Activated CD4-positive, alpha-beta T cell treated with anti-CD3 and anti-CD28 coated beads for 36 hours (primary cell): ENCODE data around the gene IBSP. TPM values are rescaled to one million over a fixed set of nuclear protein-coding genes. Genes with fewer than 3 reads are reported as not detected.
A peak's percentile ranks its signal among the peaks of the same experiment; 100 is the strongest.

ENCODE experiments used
- ATAC-seq: fragments of 200-7000 bp; cut with Tn5 transposase; one replicate; pipeline ENCODE4 v1.10.0; 2021; ENCODE audit warnings: mild to moderate bottlenecking, moderate library complexity
- CTCF ChIA-PET: fragments of 350-600 bp; sonication (Branson Sonifier 250); formaldehyde crosslinking; loops from one replicate; lab custom pipeline; 2021; ENCODE audit warnings: antibody characterized with exemption; lab: Charles Lee
- POLR2A ChIA-PET: fragments of 350-600 bp; sonication (Branson Sonifier 250); formaldehyde crosslinking; loops from one replicate; lab custom pipeline; 2021; ENCODE audit warnings: antibody characterized with exemption, inconsistent platforms; lab: Charles Lee
- DNase-seq: peaks from one replicate; pipeline ENCODE4 v3.0.0-alpha.2; 2020
- H3K27ac Mint-ChIP-seq: one replicate; pipeline ENCODE4 v1.8.0; 2021; ENCODE audit warnings: mixed read lengths
- H3K27me3 Mint-ChIP-seq: one replicate; pipeline ENCODE4 v1.8.0; 2021; ENCODE audit warnings: mixed read lengths
- H3K36me3 Mint-ChIP-seq: one replicate; pipeline ENCODE4 v1.8.0; 2021; ENCODE audit warnings: low read depth, mixed read lengths
- H3K4me1 Mint-ChIP-seq: one replicate; pipeline ENCODE4 v1.8.0; 2021; ENCODE audit warnings: mixed read lengths
- H3K4me3 Mint-ChIP-seq: one replicate; pipeline ENCODE4 v1.8.0; 2021; ENCODE audit warnings: mild to moderate bottlenecking, moderate library complexity, mixed read lengths
- H3K9me3 Mint-ChIP-seq: one replicate; pipeline ENCODE4 v1.8.0; 2021; ENCODE audit warnings: low read depth, mixed read lengths
- intact Hi-C, 2 experiments: fragments of 100-400 bp; cut with DNase I in 1 of 2; cut with micrococcal nuclease in 1 of 2; formaldehyde crosslinking; loops; one replicate each; pipeline versions ENCODE4 v1.14.2 to v1.15.1; 2022 to 2024; cut with DNase I, micrococcal nuclease
- total RNA-seq, 2 experiments: library from RNA; stranded (reverse); gene quantifications; one replicate each; pipeline ENCODE4 v1.2.3, GENCODE V29; 2021

IBSP gene
- total RNA-seq, 2 experiments from 2014 or later: not detected

DNA sequence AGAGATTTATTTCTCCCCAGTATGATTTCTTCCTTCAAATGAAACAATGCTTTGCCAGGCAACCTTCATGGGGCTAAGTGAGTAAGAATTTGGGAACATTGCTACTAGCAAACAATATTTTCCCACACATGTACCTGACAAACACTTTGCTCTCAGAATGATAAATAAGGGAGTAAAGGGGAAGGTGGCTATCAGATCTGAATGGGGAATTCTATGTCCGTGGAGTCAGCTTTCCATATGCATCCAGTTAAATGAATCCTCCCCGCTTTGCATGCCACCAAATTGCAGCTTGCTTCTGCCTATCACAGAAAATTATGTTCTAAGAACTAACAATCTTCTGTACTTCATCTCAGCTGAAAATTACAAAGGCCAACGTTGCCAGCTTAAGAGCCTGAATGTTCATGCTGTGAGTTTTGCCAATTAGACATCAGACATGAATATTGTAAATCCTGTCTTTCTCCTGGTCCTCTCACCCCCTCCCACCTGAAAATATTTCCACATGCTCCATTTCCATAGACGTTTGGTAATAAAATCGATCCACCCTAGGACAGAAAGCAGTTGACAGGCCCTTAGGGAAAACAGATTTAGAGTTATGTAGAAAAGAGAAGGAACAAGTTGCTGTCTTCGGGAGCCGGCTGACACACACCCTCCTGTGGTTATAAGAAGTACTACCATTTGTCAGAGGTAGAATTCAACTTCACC is 39.7 kb downstream of the IBSP start:
- Mint-ChIP-seq H3K4me1 (no peaks in the 10 kb centered on the region), H3K27ac (no peak overlapping the region), H3K4me3 (no peak overlapping the region), H3K9me3 (no peaks in the 10 kb centered on the region), H3K27me3 (peaks cover 10% of the 10 kb centered on the region), H3K36me3 (no peaks in the 10 kb centered on the region)
- CTCF ChIA-PET: interaction anchor here (0.7 to 4.2 kb wide), 9 partner anchors 9 to 911 kb away, joined by 3 to 38 read pairs (median 5); no protein-coding TSS in a partner anchor
- no peak for ATAC-seq
- DNase-seq: peak; percentile 32
- intact Hi-C loops: loop anchor here (1.0 to 2.0 kb wide), 2 partner anchors 160 kb away; no protein-coding TSS in a partner anchor
- POLR2A ChIA-PET: interaction anchor here (0.8 kb wide), 1 partner anchor 355 kb away, joined by 4 read pairs; no protein-coding TSS in a partner anchor

DNA sequence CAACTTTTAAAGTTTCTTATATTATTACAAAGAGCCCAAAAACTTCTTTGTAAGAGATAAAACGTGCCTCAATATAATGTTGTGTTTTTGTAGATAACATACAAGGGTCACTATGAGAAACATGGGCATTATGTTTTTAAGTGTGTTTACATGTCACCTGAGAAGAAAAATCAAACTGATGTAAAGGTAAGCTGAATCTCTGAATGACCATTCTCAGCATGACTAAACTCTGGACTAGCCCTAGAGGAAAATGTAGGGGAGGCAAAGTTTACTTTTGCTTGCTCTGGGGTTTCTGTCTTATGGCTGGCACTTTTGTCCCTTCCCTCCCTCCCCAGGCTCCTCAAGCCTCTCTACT is 40.2 kb downstream of the IBSP start:
- no peak overlapping the region for H3K27ac Mint-ChIP-seq
- DNase-seq (no peak), ATAC-seq (no peak)
- no peaks in the 10 kb centered on the region for H3K4me1 Mint-ChIP-seq
- no peak overlapping the region for H3K4me3 Mint-ChIP-seq
- POLR2A ChIA-PET: no interaction called here
- H3K9me3 Mint-ChIP-seq: no peaks in the 10 kb centered on the region
- H3K36me3 Mint-ChIP-seq: no peaks in the 10 kb centered on the region
- H3K27me3 Mint-ChIP-seq: peaks cover 10% of the 10 kb centered on the region
- intact Hi-C loops: loop anchor here (1.0 to 2.0 kb wide), 2 partner anchors 160 to 161 kb away; no protein-coding TSS in a partner anchor
- CTCF ChIA-PET: interaction anchor here (0.7 to 4.2 kb wide), 6 partner anchors 9 to 910 kb away, joined by 4 to 38 read pairs (median 6); no protein-coding TSS in a partner anchor

DNA sequence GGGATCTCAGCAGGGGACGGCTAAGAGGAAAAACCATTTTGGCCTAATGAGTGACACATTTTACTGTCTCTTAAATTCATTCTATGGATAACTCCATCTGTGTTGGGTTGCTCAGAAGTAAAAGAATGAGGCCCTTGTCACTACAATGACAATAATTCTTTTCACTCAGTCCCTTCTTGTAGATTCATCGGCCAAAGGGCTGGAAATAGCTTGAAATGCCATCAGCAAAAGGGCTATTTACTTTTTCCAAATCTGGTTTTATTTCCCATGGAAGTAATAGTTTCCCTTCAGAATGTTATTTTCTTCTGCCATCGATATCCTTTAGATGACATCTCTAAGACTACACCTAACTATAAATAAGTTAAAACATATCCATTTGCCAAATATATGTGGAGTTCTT is 40.8 kb downstream of the IBSP start:
- ChIA-PET CTCF (interaction anchor here (4.2 kb wide), 1 partner anchor 9 kb away, joined by 38 read pairs; no protein-coding TSS in a partner anchor), POLR2A (no interaction called here)
- peaks cover 10% of the 10 kb centered on the region for H3K27me3 Mint-ChIP-seq
- H3K4me1 Mint-ChIP-seq: no peaks in the 10 kb centered on the region
- no peak overlapping the region for H3K27ac Mint-ChIP-seq
- DNase-seq (no peak), ATAC-seq (no peak)
- H3K4me3 Mint-ChIP-seq: no peak overlapping the region
- H3K9me3 Mint-ChIP-seq: no peaks in the 10 kb centered on the region
- no peaks in the 10 kb centered on the region for H3K36me3 Mint-ChIP-seq
- intact Hi-C loops: loop anchor here (5.0 to 10.0 kb wide), 2 partner anchors 483 to 485 kb away; no protein-coding TSS in a partner anchor

DNA sequence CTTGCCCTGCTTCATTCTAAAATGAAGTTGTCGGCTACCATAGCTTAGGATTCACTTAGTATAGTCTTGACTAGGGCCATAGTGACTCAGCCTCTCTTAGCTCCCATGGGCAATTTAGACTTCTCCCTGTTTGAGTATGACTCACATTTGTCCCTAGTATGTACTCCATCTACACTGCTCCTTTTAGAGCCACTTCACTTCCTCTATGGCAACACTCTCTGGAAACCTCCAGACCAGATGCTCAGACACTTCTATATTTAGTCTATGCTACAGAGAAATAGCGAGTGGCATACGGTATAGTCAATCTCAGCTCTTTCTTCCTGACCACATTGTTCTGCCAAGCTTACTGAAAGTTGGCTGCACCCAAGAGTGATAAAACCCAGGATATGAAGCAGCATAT is 44.6 kb downstream of the IBSP start:
- Mint-ChIP-seq H3K4me1 (peaks cover 2% of the 10 kb centered on the region), H3K9me3 (no peaks in the 10 kb centered on the region), H3K27ac (no peak overlapping the region), H3K4me3 (no peak overlapping the region), H3K36me3 (no peaks in the 10 kb centered on the region), H3K27me3 (peaks cover 17% of the 10 kb centered on the region)
- CTCF ChIA-PET: interaction anchor here (0.7 kb wide), 1 partner anchor 164 kb away, joined by 4 read pairs; no protein-coding TSS in a partner anchor
- ATAC-seq (no peak), DNase-seq (no peak)
- intact Hi-C loops: loop anchor here (5.0 to 10.0 kb wide), 2 partner anchors 487 to 489 kb away; no protein-coding TSS in a partner anchor
- POLR2A ChIA-PET: no interaction called here

DNA sequence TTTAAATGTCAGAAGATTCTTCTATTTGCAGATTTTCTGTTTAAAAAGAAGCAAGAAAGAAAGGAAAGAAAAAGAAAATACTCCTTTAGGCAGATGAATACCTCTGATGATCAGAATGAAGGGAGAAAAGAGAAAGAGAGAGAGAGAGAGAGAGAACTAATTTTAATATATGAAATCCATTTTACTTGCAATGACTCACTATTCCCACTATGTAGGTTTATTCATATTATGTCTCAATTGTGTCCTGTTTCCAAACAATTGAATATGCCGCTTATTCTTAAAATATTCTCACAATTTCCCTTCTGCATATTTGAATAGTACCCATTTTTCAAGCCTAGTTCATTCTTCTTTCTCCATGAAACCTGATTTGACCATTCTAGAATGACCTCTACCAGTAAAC is 45.1 kb downstream of the IBSP start:
- Mint-ChIP-seq H3K9me3 (no peaks in the 10 kb centered on the region), H3K4me1 (peaks cover 6% of the 10 kb centered on the region), H3K4me3 (no peak overlapping the region), H3K27me3 (peaks cover 17% of the 10 kb centered on the region), H3K36me3 (no peaks in the 10 kb centered on the region), H3K27ac (no peak overlapping the region)
- CTCF ChIA-PET: interaction anchor here (0.7 kb wide), 1 partner anchor 164 kb away, joined by 4 read pairs; no protein-coding TSS in a partner anchor
- intact Hi-C loops: loop anchor here (5.0 to 10.0 kb wide), 2 partner anchors 487 to 490 kb away; no protein-coding TSS in a partner anchor
- no peak for DNase-seq
- POLR2A ChIA-PET: no interaction called here
- no peak for ATAC-seq

DNA sequence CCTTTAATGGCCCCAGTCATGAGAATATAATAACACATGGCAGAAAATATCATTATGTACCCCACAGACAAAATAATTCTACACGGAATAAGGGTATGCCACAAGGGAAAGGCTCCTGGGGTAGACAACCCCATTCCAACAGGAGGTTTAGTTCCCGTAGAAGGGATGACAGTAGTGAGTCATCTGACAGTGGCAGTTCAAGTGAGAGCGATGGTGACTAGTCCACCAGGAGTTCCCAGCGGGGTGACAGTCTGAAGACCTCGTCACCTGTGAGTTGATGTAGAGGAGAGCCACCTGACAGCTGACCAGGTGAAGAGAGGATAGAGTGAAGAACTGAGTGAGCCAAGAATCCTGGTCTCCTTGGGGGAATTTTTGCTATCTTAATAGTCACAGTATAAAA is 46.9 kb downstream of the IBSP start:
- ChIA-PET CTCF (interaction anchor here (4.8 kb wide), 1 partner anchor 8 kb away, joined by 38 read pairs; no protein-coding TSS in a partner anchor), POLR2A (no interaction called here)
- H3K36me3 Mint-ChIP-seq: no peaks in the 10 kb centered on the region
- no peaks in the 10 kb centered on the region for H3K9me3 Mint-ChIP-seq
- peaks cover 11% of the 10 kb centered on the region for H3K4me1 Mint-ChIP-seq
- intact Hi-C loops: loop anchor here (5.0 to 10.0 kb wide), 4 partner anchors 289 to 694 kb away; no protein-coding TSS in a partner anchor
- ATAC-seq: no peak
- peaks cover 14% of the 10 kb centered on the region for H3K27me3 Mint-ChIP-seq
- DNase-seq: no peak
- no peak overlapping the region for H3K27ac Mint-ChIP-seq
- no peak overlapping the region for H3K4me3 Mint-ChIP-seq

DNA sequence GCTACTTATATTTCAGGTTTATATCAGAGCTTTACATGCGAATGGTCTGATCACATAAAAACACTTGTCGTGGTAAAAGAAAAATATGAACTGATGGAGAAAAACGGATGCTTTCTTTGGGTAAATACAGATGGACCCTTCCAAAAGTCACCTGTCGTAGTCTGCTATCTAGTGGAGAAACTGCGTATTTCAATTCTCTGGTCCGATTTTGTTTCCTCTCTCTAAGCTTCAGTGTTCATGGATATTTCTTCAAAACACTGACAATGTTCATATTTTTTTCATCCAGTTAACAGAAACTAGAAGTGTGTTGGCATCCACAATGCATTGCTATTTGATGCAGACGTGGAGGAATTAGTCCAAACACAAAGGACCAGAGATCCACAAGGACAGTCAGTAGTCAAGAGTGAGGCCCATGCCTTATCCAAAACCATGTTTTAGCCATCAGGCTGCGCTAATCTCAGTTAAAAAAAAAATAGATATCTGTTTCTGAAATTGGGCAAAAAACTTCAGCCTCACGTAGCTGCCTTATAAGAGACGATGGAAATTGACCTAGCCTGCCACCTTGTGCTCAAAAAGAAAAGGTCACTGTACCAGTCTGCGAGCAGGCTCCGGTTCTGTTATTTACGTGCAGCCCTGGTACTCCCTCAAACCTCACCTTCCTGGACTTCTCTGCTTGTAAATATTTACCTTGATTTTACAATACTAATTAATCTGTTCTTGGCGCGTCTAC is 49.4 kb downstream of the IBSP start:
- CTCF ChIA-PET: interaction anchor here (0.6 to 6.7 kb wide), 40 partner anchors 8 to 1532 kb away, joined by 3 to 43 read pairs (median 4); partner anchors contain the start of gene SPP1
- DNase-seq (peak; percentile 60), ATAC-seq (peak; percentile 93)
- Mint-ChIP-seq H3K27ac (no peak overlapping the region), H3K4me1 (peaks cover 11% of the 10 kb centered on the region), H3K36me3 (no peaks in the 10 kb centered on the region), H3K9me3 (no peaks in the 10 kb centered on the region), H3K4me3 (no peak overlapping the region), H3K27me3 (peaks cover 15% of the 10 kb centered on the region)
- POLR2A ChIA-PET: no interaction called here
- intact Hi-C loops: loop anchor here (1.0 to 10.0 kb wide), 6 partner anchors 169 to 696 kb away; no protein-coding TSS in a partner anchor

DNA sequence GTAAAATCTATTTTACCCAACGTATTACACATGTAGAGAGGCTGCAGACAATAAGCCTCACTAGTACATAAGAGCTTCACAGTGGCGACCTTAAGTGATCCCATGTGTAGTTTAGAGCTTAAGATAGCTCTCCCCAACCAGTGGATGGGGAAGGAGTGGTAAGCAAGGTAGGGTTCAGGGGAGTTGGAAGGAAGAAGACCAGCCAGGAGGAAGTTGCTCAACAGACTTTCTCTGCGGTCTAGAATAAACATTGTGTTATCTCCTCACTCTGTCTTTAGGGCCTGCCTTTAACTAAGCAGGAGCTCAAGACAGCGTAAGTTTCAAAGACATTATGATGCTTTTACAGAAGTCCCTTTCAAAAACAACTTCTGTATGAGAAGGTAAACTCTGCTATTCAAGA is 50.3 kb downstream of the IBSP start:
- no peak overlapping the region for H3K27ac Mint-ChIP-seq
- intact Hi-C loops: loop anchor here (1.0 to 10.0 kb wide), 7 partner anchors 170 to 697 kb away; no protein-coding TSS in a partner anchor
- H3K4me1 Mint-ChIP-seq: peaks cover 11% of the 10 kb centered on the region
- no peak for DNase-seq
- no peaks in the 10 kb centered on the region for H3K36me3 Mint-ChIP-seq
- ChIA-PET POLR2A (no interaction called here), CTCF (interaction anchor here (0.6 to 6.7 kb wide), 33 partner anchors 10 to 699 kb away, joined by 3 to 43 read pairs (median 4); partner anchors contain the start of gene SPP1)
- H3K4me3 Mint-ChIP-seq: no peak overlapping the region
- peaks cover 12% of the 10 kb centered on the region for H3K27me3 Mint-ChIP-seq
- H3K9me3 Mint-ChIP-seq: no peaks in the 10 kb centered on the region
- no peak for ATAC-seq

DNA sequence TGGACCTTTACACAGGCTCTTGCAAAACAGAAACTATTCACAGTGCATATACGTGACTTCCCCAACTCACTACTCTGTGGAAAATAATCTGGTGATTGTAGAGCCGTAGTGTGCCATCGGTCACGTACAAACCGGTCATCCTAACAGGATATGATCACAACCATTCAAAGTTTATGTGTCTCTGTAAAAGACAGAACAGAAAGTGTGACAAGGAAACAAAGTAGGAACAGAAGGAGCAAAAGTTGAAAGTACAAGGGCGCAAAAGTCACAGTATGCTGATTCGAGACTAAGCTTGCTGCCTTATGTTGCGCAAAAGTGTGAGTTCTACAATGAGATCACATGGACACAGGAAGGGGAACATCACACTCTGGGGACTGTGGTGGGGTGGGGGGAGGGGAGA is 52.0 kb downstream of the IBSP start:
- CTCF ChIA-PET: interaction anchor here (1.5 to 6.7 kb wide), 5 partner anchors 8 to 169 kb away, joined by 5 to 43 read pairs (median 16); no protein-coding TSS in a partner anchor
- POLR2A ChIA-PET: no interaction called here
- H3K27ac Mint-ChIP-seq: no peak overlapping the region
- no peak overlapping the region for H3K4me3 Mint-ChIP-seq
- H3K27me3 Mint-ChIP-seq: peaks cover 8% of the 10 kb centered on the region
- ATAC-seq (no peak), DNase-seq (no peak)
- no peaks in the 10 kb centered on the region for H3K9me3 Mint-ChIP-seq
- intact Hi-C loops: loop anchor here in 1 of 2 experiments (5.0 kb wide), 1 partner anchor 666 kb away; no protein-coding TSS in a partner anchor
- H3K36me3 Mint-ChIP-seq: no peaks in the 10 kb centered on the region
- H3K4me1 Mint-ChIP-seq: peaks cover 11% of the 10 kb centered on the region

DNA sequence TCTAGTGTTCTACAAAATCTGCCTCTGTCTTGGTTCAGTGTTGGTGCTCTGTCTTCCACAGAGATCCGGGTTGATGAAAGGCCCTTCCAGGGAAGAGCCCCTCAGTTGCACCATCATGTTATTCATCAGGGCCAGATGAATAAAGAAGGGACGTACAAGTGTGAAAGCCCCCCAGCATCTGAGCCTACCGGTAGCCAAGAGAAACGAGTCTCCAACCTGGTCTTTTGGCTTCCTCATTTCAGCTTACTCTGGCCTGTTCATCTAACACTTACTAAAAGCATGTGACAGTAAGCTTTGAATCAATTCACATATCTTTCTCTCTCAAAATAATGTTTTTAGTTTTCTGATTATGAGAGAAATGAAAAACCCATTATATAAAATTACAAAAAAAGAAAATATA is 52.6 kb downstream of the IBSP start:
- Mint-ChIP-seq H3K27ac (no peak overlapping the region), H3K27me3 (peaks cover 6% of the 10 kb centered on the region), H3K4me1 (peaks cover 11% of the 10 kb centered on the region), H3K4me3 (no peak overlapping the region), H3K9me3 (no peaks in the 10 kb centered on the region), H3K36me3 (no peaks in the 10 kb centered on the region)
- DNase-seq (no peak), ATAC-seq (no peak)
- ChIA-PET POLR2A (no interaction called here), CTCF (interaction anchor here (0.7 to 6.7 kb wide), 11 partner anchors 11 to 360 kb away, joined by 3 to 43 read pairs (median 5); partner anchors contain the start of gene SPP1)
- intact Hi-C loops: loop anchor here (2.0 to 5.0 kb wide), 2 partner anchors 361 to 665 kb away; no protein-coding TSS in a partner anchor
